ENCODE measurements around the gene ARFRP1.

The ARFRP1 gene

DNA sequence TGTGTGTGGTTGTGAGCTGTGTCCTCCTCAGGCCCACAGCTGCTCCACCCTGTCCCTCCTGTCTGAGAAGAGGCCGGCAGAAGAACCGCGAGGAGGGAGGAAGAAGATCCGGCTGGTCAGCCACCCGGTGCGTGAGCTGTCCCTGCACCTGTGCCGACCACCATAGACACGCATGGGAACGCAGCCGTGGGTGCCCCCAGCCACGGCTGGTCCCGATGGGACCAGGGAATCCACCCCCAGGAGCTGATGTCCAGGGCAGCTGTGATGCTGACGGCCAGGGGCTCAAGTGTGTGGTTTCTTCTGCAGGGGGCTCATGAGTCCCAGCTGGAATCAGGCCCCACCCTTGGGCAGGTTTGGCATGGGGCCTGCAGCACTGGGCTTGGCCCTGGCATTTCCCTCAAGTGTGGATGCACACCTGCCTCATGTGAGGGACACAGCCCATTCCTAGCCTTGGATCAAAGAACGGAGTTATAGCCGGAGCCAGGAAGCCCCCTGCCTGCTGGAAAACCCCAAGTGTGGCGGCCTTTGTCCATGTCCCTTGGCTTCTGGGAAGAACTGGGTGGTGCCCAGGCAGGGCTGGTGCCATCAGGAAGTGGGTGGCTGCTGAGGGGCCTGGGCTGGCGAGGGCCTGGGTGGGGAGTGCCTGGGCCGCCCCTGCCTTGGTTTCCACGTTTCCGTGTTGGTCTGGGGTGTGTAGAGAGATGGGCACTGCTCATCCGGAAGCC is 15.9 kb downstream of the ARFRP1 start:
- no peak for DNase-seq (ENCODE audit: low read depth, low spot score)

DNA sequence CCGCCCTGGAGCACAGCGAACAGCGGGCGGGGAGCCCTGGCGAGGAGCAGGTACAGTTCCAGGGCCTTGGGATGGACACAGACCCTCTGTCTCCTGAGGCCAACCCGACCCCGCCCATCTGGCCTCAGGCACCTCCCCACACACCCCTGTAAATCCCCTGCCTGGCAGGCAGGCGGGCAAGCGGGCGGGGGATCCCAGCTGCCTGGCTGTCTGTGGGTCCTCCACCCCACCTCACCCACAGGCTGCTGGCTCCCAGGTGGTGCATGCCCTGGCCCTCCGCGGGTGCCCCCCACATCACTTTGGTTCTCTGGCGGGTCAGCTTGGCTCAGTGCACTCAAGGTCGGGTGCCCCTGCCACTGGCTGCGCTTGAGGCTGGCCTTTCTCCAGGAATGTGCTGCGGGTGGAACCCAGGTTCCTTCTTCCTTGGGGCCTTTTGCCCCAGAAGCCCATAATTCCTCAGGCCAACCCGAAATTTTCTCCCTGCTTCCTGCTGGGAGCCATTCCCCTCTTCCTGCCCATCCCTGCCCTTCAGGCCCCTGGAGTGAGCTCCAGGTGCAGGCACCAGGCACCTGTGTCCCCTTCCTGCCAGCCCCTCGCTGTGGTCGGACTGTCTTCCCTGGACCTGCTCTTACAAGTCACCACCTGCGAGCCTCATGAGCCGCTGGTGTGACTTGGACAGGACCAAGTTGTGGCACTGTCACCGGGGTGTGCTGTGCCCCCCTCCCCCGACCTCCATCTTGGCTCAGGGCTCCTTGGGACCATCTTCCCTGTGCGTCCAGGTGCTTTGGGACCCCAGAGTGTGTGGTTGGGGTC is 16.7 kb downstream of the ARFRP1 start:
- no peak for DNase-seq (ENCODE audit: low read depth, low spot score)

DNA sequence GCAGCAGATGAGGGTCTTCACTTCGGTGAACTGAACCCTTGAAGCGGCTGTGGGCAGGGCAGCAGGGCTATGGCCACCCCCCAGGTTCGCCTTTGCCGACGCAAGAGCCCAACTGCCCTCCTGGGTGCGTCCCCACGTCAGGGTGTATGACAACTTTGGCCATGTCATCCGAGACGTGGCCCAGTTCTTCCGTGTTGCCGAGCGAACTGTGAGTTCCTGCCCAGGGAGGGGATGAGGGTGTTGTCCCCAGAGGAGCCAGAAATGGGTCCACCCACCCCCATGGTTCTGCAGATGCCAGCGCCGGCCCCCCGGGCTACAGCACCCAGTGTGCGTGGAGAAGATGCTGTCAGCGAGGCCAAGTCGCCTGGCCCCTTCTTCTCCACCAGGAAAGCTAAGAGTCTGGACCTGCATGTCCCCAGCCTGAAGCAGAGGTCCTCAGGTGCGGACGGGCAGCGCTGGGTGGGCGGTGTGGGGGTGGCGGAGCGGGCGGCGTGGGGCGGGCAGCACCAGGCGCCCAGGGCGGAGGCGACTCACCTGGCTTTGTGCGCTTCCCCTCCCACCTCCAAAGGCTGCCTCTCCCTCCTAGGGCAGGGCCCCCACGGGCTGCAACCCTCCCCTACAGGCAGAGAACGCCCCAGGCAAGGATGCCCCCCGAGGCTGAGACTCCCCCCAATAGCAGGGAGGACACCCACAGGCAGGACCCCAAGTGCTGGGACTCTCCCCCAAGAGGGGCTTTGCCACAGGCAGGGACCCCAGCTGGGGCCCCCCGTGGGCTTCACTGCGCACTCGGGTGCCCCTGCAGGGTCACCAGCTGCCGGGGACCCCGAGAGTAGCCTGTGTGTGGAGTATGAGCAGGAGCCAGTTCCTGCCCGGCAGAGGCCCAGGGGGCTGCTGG is 17.5 kb downstream of the ARFRP1 start:
- no peak for DNase-seq (ENCODE audit: low read depth, low spot score)

DNA sequence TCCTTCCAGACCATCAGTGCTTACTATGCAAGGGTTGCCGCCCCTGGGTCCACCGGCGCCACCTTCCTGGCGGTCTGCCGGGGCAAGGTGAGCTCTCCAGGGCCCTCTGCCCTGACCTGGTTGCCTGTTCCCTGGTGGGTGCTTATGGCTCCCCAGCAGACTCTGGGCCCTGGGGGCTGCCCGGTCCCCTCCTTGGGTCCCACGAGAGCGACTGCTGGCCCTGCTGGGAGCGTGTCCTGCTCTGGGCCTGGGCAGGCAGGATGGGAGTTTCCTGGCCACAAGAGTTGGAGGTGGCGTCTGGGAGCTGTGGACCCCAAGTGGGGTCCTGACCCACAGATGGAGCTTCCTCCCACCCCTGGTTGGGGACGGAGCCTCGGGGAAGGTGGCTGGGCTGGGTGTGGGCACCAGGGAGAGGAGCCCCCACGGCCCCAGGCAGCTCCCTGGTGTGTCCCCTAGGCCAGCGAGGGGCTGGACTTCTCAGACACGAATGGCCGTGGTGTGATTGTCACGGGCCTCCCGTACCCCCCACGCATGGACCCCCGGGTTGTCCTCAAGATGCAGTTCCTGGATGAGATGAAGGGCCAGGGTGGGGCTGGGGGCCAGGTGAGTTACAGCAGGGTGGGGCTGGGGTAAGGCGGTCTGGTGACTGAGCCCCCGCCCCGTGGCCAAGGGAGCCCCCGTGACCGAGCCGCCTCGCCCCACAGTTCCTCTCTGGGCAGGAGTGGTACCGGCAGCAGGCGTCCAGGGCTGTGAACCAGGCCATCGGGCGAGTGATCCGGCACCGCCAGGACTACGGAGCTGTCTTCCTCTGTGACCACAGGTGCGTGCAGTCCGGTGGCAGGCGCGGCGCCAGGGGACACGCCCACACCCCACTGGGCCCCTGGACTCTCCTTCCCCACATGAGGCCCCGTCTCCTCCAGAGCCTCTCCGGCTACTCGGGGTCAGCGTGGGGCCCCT is 18.5 kb downstream of the ARFRP1 start:
- DNase-seq (ENCODE audit: low read depth, low spot score): no peak

DNA sequence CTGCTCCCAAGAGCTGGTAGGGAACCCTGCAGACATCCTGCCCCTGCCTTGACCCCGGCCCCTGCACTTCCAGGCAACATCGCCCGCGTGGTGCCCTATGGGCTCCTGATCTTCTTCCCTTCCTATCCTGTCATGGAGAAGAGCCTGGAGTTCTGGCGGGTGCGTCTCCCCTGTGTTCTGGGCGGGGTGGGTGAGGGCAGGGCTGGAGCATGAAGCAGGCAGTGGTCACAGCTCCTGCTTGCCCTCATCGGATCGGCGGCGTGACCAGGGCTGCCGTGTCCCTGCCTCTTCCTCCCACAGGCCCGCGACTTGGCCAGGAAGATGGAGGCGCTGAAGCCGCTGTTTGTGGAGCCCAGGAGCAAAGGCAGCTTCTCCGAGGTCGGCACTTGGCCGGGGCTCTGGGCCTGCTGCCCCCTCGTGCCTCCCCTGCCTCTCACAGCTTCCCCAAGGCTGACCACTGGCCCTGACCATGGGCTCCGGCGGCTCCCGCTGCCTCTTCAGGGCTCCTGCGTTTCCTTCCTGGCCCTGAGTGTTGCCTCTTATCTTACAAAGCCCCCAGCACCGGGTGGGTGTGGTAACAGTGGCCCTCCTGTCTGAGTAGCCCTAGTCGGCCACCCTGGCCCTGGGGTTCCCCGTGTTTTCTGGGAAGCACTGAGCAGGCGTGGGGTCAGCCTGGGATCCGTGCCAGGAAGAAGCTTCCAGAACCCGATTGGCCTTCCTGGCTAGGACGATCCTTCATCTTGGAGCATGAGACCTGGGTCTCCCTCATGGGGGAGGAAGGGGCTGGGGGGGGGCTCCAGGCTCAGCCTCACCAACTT is 19.3 kb downstream of the ARFRP1 start:
- no peak for DNase-seq (ENCODE audit: low read depth, low spot score)

DNA sequence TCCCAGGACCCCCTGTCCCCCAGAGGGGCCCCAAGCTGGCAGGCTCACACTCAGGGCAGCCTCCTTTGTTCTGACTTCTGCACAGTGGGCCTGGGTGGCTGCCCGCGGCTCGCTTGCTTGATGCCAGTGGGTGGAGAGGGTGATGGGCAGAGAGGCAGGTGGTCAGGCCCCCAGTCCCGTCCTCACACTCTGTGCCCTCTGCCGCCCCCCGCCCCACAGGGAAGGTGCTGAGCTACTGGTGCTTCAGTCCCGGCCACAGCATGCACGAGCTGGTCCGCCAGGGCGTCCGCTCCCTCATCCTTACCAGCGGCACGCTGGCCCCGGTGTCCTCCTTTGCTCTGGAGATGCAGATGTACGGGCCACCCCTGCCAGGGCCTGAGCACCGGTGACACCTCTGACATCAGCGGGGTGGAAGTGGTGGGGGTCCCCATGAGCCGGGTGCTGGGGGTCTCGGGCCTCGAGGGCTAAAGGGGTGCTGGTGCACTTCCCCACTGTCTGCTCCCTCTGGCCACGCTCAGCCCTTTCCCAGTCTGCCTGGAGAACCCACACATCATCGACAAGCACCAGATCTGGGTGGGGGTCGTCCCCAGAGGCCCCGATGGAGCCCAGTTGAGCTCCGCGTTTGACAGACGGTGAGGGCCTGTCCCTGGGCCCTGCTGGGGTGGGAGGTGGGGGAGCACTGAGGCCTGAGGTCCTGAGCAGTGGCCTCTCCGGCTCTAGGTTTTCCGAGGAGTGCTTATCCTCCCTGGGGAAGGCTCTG is 20.2 kb downstream of the ARFRP1 start:
- DNase-seq (ENCODE audit: low read depth, low spot score): no peak

DNA sequence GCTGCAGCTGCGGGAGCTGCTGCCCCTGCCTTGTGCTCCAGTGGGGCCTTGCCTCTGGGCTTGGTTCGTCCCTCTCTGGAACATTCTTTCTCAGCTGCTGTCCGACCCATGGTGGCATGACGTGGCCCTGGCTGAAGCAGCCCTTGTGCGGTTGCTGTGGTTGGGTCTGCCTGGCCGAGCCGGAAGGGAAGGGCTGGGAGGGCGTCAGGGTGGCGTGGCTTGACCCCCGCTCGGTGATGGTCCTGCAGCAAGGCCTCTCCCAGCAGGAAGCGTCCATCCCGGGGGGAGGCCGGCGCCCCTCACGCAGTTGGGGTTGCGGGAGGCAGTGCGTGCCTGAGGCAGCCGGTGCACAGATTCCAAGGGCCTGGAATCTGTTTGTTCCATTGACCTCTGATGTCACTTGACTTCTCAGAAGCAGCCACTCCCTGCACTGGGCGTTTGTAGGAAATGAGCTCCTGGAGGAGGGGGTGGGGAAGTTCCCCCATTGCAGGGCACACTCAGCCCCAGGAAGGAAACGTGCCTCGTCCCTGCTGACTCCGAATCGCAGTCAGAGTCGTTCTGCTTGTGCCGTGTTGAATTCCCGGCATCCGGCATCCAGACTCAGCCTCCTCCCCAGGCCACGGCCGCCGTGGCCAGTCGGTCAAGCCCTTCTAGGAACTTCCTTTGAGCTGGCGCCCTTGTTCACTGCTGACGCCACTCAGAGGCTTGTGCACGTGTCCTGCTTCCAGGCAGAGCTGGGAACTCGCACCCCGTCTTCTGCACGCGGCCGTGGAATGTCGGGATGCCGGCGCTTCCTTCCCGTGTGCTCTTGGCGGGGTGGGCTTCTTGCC is 21.1 kb downstream of the ARFRP1 start:
- DNase-seq (ENCODE audit: low read depth, low spot score): peak; percentile 79

DNA sequence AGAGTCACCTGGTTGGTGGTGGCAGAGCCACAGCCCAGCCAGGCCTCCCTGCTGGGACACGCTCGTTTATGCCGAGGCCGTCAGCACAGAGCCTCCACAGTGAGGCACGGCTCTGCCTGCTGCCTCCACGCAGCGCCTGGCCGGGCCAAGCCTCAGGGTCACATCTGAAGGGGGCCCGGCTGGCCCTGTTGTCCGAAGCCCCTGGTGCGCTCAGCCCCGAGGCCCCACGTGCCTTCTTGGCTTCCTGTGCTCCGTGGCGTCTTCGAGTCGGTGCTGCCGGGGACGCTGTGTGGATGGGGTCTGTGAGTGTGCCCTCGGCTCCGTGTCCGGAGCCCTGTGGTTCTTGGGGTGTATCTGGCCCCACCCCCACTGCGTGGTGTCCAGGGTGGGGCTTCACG is 21.7 kb downstream of the ARFRP1 start:
- DNase-seq (ENCODE audit: low read depth, low spot score): no peak

DNA sequence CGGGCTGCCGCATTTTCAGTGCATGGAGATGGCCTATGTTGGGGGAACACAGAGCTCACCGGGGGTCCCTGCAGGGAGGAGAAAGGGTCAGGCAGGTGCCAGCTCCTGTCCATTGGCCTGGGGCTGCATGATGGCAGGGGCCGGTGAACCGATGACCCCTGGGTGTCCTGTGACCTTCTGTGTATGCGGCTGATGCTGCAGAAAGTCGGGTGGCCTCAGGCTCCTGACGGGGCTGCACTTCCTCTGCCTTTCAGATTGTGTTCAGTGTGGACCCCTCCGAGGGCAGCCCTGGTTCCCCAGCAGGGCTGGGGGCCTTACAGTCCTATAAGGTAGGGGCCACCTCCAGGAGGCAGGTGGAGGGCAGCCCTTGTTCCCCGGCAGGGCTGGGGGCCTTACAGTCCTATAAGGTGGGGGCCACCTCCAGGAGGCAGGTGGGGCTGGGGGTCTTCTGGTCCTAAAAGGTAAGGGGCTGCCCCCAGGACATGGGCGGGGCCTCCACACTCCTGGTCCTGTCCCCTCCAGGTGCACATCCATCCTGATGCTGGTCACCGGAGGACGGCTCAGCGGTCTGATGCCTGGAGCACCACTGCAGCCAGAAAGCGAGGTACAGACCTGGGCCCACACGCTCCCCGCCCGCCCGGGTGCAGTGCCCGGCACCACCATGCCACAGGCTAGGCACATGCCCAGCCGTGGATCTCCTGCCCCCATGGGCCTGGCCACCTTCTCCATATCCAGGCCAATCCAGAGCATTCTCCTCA is 22.3 kb downstream of the ARFRP1 start:
- no peak for DNase-seq (ENCODE audit: low read depth, low spot score)

DNA sequence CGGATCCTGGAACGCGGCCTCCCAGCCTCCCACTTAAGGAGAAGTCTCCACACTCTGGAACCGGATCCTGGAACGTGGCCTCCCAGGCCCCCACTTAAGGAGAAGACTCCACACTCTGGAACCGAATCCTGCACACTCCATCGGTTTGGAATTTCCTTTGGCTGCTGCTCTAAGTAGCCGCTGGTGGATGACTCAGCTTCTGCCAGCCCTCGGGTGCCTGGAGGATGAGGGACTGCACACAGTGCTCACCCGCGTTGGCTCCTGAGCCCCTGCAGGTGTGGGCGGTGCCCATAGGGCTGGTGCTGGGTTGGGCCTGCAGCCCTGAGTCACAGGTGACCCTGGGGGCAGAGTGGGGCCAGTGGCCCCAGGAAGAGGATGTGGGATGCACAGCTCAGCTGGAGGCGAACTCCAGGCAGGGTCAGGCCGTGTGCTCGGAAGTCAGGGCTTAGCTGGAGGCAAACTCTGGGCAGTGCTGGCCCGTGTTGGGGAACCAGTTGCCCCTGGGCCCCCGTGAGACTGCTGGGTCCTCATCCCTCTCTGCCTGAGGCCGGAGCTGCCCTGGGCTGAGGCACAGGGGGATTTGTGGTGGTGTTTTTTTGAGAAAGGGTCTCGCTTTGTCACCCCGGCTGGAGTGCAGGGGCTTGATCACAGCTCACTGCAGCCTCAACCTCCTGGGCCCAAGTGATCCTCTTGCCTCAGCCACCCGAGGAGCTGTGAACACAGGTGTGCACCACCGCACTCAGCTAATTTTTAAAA is 25.2 kb downstream of the ARFRP1 start:
- DNase-seq (ENCODE audit: low read depth, low spot score): peak; percentile 90

DNA sequence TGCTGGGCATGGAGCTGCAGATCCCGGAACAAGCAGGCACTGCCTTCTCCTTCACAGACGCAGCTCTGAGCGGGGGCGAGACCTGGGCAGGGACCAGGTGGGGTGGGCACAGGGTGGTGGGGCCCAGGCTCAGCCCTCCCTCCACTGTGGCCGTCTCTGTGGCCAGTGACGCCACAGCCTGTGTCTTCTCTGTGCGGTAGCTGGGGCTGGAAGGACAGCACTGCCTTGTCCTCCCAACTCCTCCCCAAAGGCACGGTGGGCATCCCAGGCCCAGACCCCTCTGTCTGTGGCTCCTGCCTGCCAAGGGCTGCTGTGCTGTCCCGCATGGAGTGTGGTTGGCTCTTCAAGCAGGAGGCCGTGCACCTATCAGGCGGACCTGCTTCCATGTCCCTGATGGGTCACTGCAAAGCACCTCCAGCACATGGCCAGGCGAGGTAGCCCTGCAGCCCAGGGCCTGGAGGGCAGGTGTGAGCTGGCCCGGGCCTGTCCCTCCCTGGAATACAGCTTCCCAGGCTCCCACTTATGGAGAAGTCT is 26.1 kb downstream of the ARFRP1 start:
- DNase-seq (ENCODE audit: low read depth, low spot score): no peak

DNA sequence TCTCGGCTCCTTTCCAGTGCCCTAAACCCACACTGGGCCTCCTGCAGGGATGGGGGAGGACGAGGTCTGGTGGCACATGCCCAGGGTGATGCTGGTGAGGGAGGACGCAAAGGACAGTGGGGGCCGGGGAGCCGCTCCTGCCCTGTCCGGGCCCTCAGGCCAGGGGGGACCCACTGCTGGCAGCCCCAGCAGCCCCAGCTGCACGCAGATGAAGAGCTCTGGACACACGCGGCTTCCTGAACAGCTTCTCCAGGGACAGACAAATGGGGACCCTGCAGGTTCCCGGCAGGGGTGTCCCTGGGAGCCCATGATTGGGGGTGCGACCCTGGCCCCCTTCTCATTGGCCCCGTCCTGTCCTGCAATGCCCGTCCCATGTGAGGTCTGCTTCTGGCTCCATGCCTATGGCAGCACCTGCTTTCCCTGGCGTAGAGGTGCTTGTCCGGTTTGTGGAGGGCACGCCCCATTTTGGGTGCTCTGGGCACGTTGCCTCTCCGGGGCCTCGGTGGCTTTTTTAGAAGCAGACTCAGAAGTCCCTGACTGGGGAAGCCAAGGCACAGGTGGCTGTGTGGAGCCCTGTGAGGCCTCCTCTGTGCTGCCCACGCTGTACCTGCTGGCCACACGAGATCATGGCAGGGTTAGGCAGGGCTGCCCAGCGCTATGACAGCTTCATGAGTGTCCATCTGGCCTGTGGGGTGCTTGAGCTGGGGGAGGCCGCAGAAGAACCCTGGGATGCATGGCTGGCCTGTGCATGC is 26.7 kb downstream of the ARFRP1 start:
- DNase-seq (ENCODE audit: low read depth, low spot score): no peak

DNA sequence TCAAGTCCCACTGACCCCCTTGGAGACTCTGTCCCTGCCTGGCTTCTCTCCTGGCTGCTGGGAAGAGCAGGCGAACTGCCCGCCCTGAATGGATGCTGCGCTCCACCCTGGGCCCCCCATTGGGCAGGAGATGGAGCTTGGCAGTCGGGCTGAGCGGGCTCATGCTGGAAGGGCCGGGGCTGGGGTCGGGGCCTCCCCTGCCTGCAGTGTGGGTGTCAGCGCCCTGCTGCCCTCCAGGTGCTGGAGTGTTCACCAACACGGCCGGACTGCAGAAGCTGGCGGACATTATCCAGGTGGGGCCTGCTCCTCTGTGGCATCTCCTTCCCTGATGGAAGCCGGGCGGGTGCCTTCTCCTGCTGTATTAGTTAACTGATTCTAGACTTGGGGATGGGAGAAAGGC is 27.3 kb downstream of the ARFRP1 start:
- DNase-seq (ENCODE audit: low read depth, low spot score): no peak

DNA sequence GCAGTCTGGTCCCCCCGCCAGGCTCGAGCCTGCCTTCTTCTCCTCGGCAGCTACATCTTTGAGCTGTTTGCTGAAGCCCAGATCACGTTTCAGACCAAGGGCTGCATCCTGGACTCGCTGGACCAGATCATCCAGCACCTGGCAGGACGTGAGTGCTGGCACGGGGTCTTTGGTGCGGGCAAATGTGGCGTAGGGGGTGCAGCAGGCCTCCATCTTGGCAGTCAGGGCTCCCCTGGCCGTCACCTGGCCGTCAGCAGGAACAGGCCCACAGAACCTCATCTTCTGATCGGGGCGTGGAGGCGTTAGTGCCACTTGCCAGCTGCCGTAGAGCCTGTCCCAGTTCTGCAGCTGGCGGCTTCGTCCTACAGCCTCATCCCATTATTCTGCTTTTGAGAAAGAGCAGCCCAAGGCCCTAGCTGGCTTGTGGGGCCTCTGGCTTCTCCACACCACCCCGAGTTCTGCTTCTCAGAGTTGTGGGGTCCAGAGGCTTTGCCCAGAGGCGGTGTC is 27.9 kb downstream of the ARFRP1 start:
- DNase-seq (ENCODE audit: low read depth, low spot score): no peak

DNA sequence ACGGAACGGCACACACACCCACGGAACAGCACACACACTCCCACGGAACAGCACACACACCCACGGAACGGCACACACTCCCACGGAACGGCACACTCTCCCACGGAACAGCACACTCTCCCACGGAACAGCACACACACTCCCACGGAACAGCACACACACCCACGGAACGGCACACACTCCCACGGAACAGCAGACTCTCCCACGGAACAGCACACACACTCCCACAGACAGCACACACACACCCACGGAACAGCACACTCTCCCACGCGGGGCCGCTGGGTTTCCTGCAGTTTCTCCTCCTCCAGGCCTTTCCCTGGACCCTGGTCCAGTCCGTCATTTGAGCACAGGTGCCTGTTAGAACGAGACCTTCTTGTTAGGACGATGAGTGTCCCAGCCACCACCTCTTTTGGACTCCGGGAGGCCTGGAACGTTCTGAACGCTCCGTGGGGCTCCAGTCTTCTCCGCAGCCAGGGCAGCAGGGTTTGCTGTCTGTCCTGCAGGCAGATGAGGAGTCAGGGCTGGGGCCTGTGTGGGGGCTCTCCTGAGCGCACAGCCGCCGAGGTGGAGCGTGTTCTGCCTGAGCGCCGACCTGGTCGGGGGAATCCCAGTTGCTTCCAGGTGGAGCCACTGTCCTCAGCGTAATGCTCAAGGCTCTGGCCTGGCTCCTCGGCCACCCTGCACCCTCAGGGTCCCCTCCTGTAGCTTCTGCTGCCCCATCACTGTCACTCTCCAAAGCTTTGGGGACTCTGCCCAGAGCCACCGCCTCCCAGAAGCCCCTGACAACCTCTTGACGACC is 28.9 kb downstream of the ARFRP1 start:
- DNase-seq (ENCODE audit: low read depth, low spot score): no peak
